K562 (cell line): ENCODE measurements around the gene MKNK2. TPM values are rescaled to one million over a fixed set of nuclear protein-coding genes. Genes with fewer than 3 reads are reported as not detected.

Source experiments
- AFF1 ChIP-seq, 2 experiments: fragments of 450-650 bp; IDR thresholded peaks; 2 replicates each; pipeline ENCODE4 v1.6.1; 2018; ENCODE audit warnings: mild to moderate bottlenecking in 2 of 2, low read depth in 1 of 2; ENCODE audit not compliant: partially characterized antibody in 2 of 2
- ATF1 ChIP-seq, 2 experiments: fragments of 450-650 bp in 1 of 2; IDR thresholded peaks; 2 replicates each; pipeline ENCODE4 v1.6.1; 2016; ENCODE audit warnings: missing compliant biosample characterization in 1 of 2, missing genetic modification characterization in 1 of 2
- CREM ChIP-seq: IDR thresholded peaks from 2 replicates; pipeline ENCODE4 v1.6.1; 2014; ENCODE audit warnings: antibody characterized with exemption, low read depth
- PRPF4 ChIP-seq: fragments of 200-400 bp; formaldehyde crosslinking; IDR thresholded peaks from one replicate; pipeline ENCODE4 v1.6.1; 2017; ENCODE audit warnings: low read length, low read depth, mild to moderate bottlenecking; ENCODE audit not compliant: insufficient read depth, poor library complexity, severe bottlenecking
- RB1 ChIP-seq: fragments of 450-650 bp; IDR thresholded peaks from 2 replicates; pipeline ENCODE4 v1.6.1; 2017; ENCODE audit warnings: low read depth, mild to moderate bottlenecking
- SUPT5H ChIP-seq: fragments of 450-650 bp; IDR thresholded peaks from 2 replicates; pipeline ENCODE4 v1.6.1; 2016
- ZBTB43 ChIP-seq: sonication (generic); formaldehyde crosslinking; IDR thresholded peaks from 2 replicates; pipeline ENCODE4 v1.8.0; 2023; ENCODE audit warnings: mild to moderate bottlenecking, missing genetic modification reagents
- ZBTB49 ChIP-seq: sonication (generic); formaldehyde crosslinking; IDR thresholded peaks from 2 replicates; pipeline ENCODE4 v1.8.0; 2022; ENCODE audit warnings: missing genetic modification reagents, mild to moderate bottlenecking, borderline replicate concordance
- ZNF134 ChIP-seq: fragments of 250-450 bp; sonication (Bioruptor Pico); conservative IDR thresholded peaks from 2 replicates; pipeline ENCODE4 v1.4.0; 2020
- ZNF277 ChIP-seq: fragments of 250-450 bp; sonication (Bioruptor Pico); IDR thresholded peaks from 2 replicates; pipeline ENCODE4 v1.8.0; 2022; ENCODE audit warnings: inconsistent platforms, mild to moderate bottlenecking, moderate library complexity, borderline replicate concordance
- ZNF592 ChIP-seq: fragments of 450-650 bp; IDR thresholded peaks from 2 replicates; pipeline ENCODE4 v1.6.1; 2017; ENCODE audit warnings: antibody characterized with exemption, mild to moderate bottlenecking
- ZSCAN29 ChIP-seq: fragments of 450-650 bp; IDR thresholded peaks from 2 replicates; pipeline ENCODE4 v1.6.1; 2017
- polyA plus RNA-seq, 8 experiments: library from polyadenylated mRNA; depleted of rRNA in 4 of 8; stranded (reverse) in 5 of 8; unstranded in 3 of 8; fragments of >200 nt; fragmentation: Nextera tagmentation in 2 of 8; fragmentation: Illumina TruSeq in 1 of 8; extraction: Ambion mirVana in 2 of 8; extraction: Trizol in 1 of 8; gene quantifications; 2 replicates each; pipeline versions ENCODE4 v1.2.1 to v1.2.3, GENCODE V29; 2011 to 2014; ENCODE audit warnings: inconsistent platforms in 1 of 8, missing spikeins in 1 of 8
- total RNA-seq, 7 experiments: library from RNA; depleted of rRNA in 6 of 7; stranded (reverse); fragments of >200 nt in 6 of 7; fragmentation: Illumina TruSeq in 2 of 7; extraction: Trizol in 2 of 7; gene quantifications; 2 replicates each; pipeline versions ENCODE4 v1.2.1 to v1.2.3, GENCODE V29; 2011 to 2021; ENCODE audit warnings: low replicate concordance in 1 of 7
- TF ChIP-seq, protein P1 (sequence below): sonication (generic); formaldehyde crosslinking; IDR thresholded peaks from 2 replicates; pipeline ENCODE4 v1.8.0; 2022; ENCODE audit warnings: mild to moderate bottlenecking, missing genetic modification reagents

Gene MKNK2
- total and polyA plus RNA-seq, 9 of the 15 experiments (the other 6 are each of a cell fraction or from before 2014, with no cell fraction given), result 5.1 to 191 (median 51.9) TPM

DNA sequence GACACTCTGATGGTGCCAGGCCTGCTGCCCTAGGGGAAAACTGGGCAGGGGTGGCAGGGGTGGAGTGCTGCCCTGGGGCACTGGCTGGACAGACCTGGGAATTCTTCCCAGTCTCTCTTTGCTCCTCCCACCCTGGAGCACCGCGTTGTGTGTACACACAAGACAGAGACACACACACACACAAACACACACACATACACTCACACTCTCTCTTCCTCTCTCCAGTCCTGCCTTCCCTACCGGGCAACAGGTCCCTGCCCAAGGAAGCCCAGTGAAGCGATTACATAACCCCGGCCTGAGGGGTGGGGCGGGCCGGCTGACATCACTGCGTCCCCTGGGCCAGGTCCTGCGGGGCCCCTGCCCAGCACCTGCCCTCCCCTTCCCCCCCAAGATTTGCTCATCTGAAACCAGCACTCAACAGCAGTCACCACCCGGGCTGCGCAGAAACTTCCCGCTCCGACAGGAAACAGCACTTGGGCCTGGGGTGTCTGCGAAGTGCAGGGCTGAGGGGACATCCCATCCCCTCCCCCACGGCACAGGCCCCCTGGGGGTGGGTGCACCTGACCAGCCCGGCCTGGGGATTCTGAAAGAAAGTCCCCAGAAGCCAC is 1.2 kb downstream of the MKNK2 start (continued):
- TF ChIP-seq ZNF277 (CRISPR knock-in tag), result no peak
- no peak for TF ChIP-seq CREM
- no peak for TF ChIP-seq ZSCAN29
- no peak for TF ChIP-seq AFF1 (IDR thresholded peaks at IDR 0.05; ENCODE audit: low read depth in 1 of 2, partially characterized antibody in 2 of 2)
- TF ChIP-seq PRPF4, result peak; percentile 79
- no peak for TF ChIP-seq ZNF592
- no peak for TF ChIP-seq ZNF134 (CRISPR knock-in tag)
- no peak for TF ChIP-seq ZBTB43
- peak; percentile 9; the same call in 1 of the 2 replicates for TF ChIP-seq RB1
- TF ChIP-seq ZBTB49 (CRISPR knock-in tag), result no peak
- TF ChIP-seq, protein P1, sequence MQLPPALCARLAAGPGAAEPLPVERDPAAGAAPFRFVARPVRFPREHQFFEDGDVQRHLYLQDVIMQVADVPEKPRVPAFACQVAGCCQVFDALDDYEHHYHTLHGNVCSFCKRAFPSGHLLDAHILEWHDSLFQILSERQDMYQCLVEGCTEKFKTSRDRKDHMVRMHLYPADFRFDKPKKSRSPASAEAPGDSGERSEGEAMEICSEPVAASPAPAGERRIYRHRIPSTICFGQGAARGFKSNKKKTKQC, result 0 out of 2 replicates have a peak, but pooled peaks have one; percentile 22
- TF ChIP-seq ATF1 (CRISPR knock-in tag; IDR thresholded peaks at IDR 0.05), result no peak
- TF ChIP-seq ATF1 (tag; IDR thresholded peaks at IDR 0.05), result peak; percentile 40
- 0 out of 2 replicates have a peak, but pooled peaks have one; percentile 22 for TF ChIP-seq SUPT5H
